ENCODE results near the gene BTN3A1. TPM values are rescaled to one million over a fixed set of nuclear protein-coding genes. Genes with fewer than 3 reads are reported as not detected.

Gene BTN3A1
- total RNA-seq, 1 donor from 2014 or later = 61.7 TPM

GRCh38 chr6:26436018-26436417 lies 33.9 kb downstream of the BTN3A1 start:
- Mint-ChIP-seq H3K27ac (no peak overlapping the region), H3K4me1 (peaks cover 16% of the 10 kb centered on the region), H3K4me3 (no peak overlapping the region), H3K9me3 (peaks cover 9% of the 10 kb centered on the region), H3K27me3 (no peaks in the 10 kb centered on the region), H3K36me3 (ENCODE audit: low read depth) (peaks cover 21% of the 10 kb centered on the region)
- intact Hi-C loops (cut with micrococcal nuclease) = no loop called here
- ATAC-seq (ENCODE audit: low read depth) (no peak), DNase-seq (no peak)
- ChIA-PET CTCF (no interaction called here), POLR2A (interaction anchor here (0.7 to 1.3 kb wide), 2 partner anchors 102 to 248 kb away, joined by 3 to 4 read pairs; partner anchors contain the start of gene HMGN4)
- TF ChIP-seq CTCF (IDR thresholded peaks at IDR 0.05) = no peak

GRCh38 chr6:26437550-26437949 lies 35.5 kb downstream of the BTN3A1 start:
- Mint-ChIP-seq H3K4me1 (peaks cover 27% of the 10 kb centered on the region), H3K9me3 (peaks cover 9% of the 10 kb centered on the region), H3K27me3 (no peaks in the 10 kb centered on the region), H3K4me3 (no peak overlapping the region), H3K27ac (no peak overlapping the region), H3K36me3 (ENCODE audit: low read depth) (peaks cover 18% of the 10 kb centered on the region)
- ATAC-seq (ENCODE audit: low read depth) (no peak), DNase-seq (no peak)
- no peak for TF ChIP-seq CTCF (IDR thresholded peaks at IDR 0.05)
- intact Hi-C loops (cut with micrococcal nuclease) = no loop called here
- CTCF ChIA-PET = no interaction called here
- POLR2A ChIA-PET = no interaction called here

- H3K4me1 Mint-ChIP-seq = peaks cover 30% of the 10 kb centered on the region
- no peaks in the 10 kb centered on the region for H3K27me3 Mint-ChIP-seq
- ChIA-PET CTCF (no interaction called here), POLR2A (interaction anchor here (0.7 kb wide), 1 partner anchor 706 kb away, joined by 6 read pairs; no protein-coding TSS in a partner anchor)
- DNase-seq (no peak), ATAC-seq (ENCODE audit: low read depth) (no peak)
- H3K9me3 Mint-ChIP-seq = peaks cover 9% of the 10 kb centered on the region
- H3K27ac Mint-ChIP-seq = no peak overlapping the region
- TF ChIP-seq CTCF (IDR thresholded peaks at IDR 0.05) = no peak
- H3K36me3 Mint-ChIP-seq (ENCODE audit: low read depth) = peaks cover 20% of the 10 kb centered on the region
- intact Hi-C loops (cut with micrococcal nuclease) = no loop called here
- no peak overlapping the region for H3K4me3 Mint-ChIP-seq
Observed at GRCh38 chr6:26438000-26438399, 35.9 kb downstream of the BTN3A1 start.

GRCh38 chr6:26439151-26440125 lies 37.4 kb downstream of the BTN3A1 start:
- Mint-ChIP-seq H3K4me1 (peaks cover 38% of the 10 kb centered on the region), H3K9me3 (peaks cover 2% of the 10 kb centered on the region)

More at GRCh38 chr6:26439151-26440125, 37.4 kb downstream of the BTN3A1 start:
- intact Hi-C loops (cut with micrococcal nuclease) = loop anchor here (1.0 to 5.0 kb wide), 6 partner anchors 17 to 154 kb away; partner anchors contain the start of genes BTN2A1, BTN3A1 and BTN3A2
- no peak for DNase-seq
- CTCF ChIA-PET = no interaction called here
- Mint-ChIP-seq H3K27me3 (no peaks in the 10 kb centered on the region), H3K36me3 (ENCODE audit: low read depth) (peaks cover 25% of the 10 kb centered on the region), H3K4me3 (peak overlapping the region; percentile 92), H3K27ac (peak overlapping the region; percentile 90)
- no peak for TF ChIP-seq CTCF (IDR thresholded peaks at IDR 0.05)
- ATAC-seq (ENCODE audit: low read depth) = no peak
- POLR2A ChIA-PET = interaction anchor here (2.6 kb wide), 1 partner anchor 35 kb away, joined by 18 read pairs; no protein-coding TSS in a partner anchor
